Thyroid gland (tissue), 4 donors: Measurements from ENCODE around the gene PLTP. TPM values are rescaled to one million over a fixed set of nuclear protein-coding genes. Genes with fewer than 3 reads are reported as not detected.

Experiments used
- DNase-seq, 2 donors: peaks; one replicate each; pipeline ENCODE4 v3.0.0-alpha.2; 2019
- H3K27ac ChIP-seq, 3 donors: fragments of 200-600 bp; sonication (generic); 1 replicate in 2 of 3; 2 replicates in 1 of 3; pipeline ENCODE4 v1.5.1; 2016 to 2019; ENCODE audit warnings: mild to moderate bottlenecking in 1 of 3, moderate library complexity in 1 of 3
- H3K27me3 ChIP-seq: fragments of 200-600 bp; sonication (generic); one replicate; pipeline ENCODE4 v1.5.1; 2019
- H3K36me3 ChIP-seq, 2 donors: fragments of 200-600 bp; sonication (generic); one replicate each; pipeline ENCODE4 v1.5.1; 2016 to 2019
- H3K4me1 ChIP-seq, 2 donors: fragments of 200-600 bp; sonication (generic); one replicate each; pipeline ENCODE4 v1.5.1; 2017 to 2019
- H3K4me3 ChIP-seq, 3 donors: fragments of 200-600 bp; sonication (generic); replicated peaks in 1 of 3; 1 replicate in 2 of 3; 2 replicates in 1 of 3; pipeline ENCODE4 v1.5.1; 2016; ENCODE audit warnings: mild to moderate bottlenecking in 1 of 3
- H3K9me3 ChIP-seq: fragments of 200-600 bp; sonication (generic); one replicate; pipeline ENCODE4 v1.5.1; 2017
- POLR2A ChIP-seq, 2 donors: fragments of 450-650 bp; IDR thresholded peaks; one replicate each; pipeline ENCODE4 v1.6.1; 2017; ENCODE audit warnings: antibody characterized with exemption in 2 of 2, mild to moderate bottlenecking in 2 of 2, moderate library complexity in 1 of 2
- WGBS, 2 donors: methylation state at CpG; one replicate each; pipeline ENCODE4 v1.1.5; 2017; 5-methylcytosine and 5-hydroxymethylcytosine counted together
- intact Hi-C: fragments of 100-400 bp; cut with DNase I; formaldehyde crosslinking; loops from one replicate; pipeline ENCODE4 v1.15.1; 2023
- total RNA-seq, 4 donors: library from RNA; depleted of rRNA; stranded (reverse); fragments of >200 nt; gene quantifications; one replicate each; pipeline ENCODE4 v1.2.3, GENCODE V29; 2016
- TF ChIP-seq, protein P1 (sequence below), 6 experiments: fragments of 200-600 bp in 3 of 6; fragments of 450-650 bp in 3 of 6; sonication (generic) in 3 of 6; IDR thresholded peaks; one replicate each; pipeline ENCODE4 v1.5.1; 2016 to 2019; ENCODE audit warnings: antibody characterized with exemption in 6 of 6, mild to moderate bottlenecking in 2 of 6, inconsistent platforms in 1 of 6, moderate library complexity in 1 of 6

The PLTP gene
- total RNA-seq, 4 donors from 2014 or later, result 22.7 to 260 (median 70.1) TPM

DNA sequence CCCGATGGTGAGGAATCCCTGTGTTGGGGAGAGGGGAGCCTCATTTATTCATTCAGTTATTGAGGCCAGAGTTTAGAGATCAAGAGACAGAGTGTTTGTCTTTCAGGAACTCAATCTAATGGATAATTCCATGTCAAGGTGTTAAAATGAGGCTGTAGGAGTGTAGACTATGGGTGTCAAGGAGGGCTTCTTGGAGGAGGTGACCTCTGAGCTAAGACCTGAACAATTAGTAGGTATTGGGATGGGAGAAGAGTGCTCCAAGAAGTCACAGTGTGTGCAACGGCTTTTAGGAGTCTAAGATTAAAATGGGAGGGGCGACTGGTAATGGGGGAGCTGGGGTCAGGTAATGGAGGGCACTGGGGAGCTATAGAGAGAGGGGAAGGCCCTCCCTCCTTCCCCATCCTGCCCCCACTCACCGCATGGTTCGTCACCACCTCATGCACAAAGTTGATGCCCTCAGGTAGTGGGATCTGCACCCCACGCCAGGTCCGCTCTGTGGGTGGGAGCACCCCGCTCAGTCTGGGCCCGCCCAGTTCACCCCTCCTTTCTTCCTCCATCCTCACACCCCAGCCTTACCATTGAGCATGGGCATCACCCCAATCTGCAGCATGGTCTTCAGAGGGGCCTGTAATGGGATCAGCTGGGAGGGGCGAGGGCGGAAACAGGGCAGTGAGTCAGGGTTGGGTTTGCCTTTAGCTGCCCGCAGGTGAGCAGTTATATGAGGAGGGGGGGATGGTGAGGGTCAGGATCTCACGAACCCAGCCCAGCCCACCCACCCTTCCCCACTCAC lies 12.7 kb downstream of the PLTP start:
- DNase-seq, result no peak
- TF ChIP-seq, protein P1, sequence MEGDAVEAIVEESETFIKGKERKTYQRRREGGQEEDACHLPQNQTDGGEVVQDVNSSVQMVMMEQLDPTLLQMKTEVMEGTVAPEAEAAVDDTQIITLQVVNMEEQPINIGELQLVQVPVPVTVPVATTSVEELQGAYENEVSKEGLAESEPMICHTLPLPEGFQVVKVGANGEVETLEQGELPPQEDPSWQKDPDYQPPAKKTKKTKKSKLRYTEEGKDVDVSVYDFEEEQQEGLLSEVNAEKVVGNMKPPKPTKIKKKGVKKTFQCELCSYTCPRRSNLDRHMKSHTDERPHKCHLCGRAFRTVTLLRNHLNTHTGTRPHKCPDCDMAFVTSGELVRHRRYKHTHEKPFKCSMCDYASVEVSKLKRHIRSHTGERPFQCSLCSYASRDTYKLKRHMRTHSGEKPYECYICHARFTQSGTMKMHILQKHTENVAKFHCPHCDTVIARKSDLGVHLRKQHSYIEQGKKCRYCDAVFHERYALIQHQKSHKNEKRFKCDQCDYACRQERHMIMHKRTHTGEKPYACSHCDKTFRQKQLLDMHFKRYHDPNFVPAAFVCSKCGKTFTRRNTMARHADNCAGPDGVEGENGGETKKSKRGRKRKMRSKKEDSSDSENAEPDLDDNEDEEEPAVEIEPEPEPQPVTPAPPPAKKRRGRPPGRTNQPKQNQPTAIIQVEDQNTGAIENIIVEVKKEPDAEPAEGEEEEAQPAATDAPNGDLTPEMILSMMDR (IDR thresholded peaks at IDR 0.05), result no peak
- TF ChIP-seq POLR2A (IDR thresholded peaks at IDR 0.05), result no peak
- Histone ChIP-seq H3K4me1 (no peaks in the 10 kb centered on the region), H3K4me3 (no peak overlapping the region), H3K27ac (no peak overlapping the region), H3K36me3 (peaks cover 6 to 8% of the 10 kb centered on the region in 2 donors), H3K27me3 (no peaks in the 10 kb centered on the region), H3K9me3 (no peaks in the 10 kb centered on the region)
- intact Hi-C loops, result no loop called here
- WGBS, 2 donors, result 88 to 90% methylated on average over 13 of the region's 13 CpGs

DNA sequence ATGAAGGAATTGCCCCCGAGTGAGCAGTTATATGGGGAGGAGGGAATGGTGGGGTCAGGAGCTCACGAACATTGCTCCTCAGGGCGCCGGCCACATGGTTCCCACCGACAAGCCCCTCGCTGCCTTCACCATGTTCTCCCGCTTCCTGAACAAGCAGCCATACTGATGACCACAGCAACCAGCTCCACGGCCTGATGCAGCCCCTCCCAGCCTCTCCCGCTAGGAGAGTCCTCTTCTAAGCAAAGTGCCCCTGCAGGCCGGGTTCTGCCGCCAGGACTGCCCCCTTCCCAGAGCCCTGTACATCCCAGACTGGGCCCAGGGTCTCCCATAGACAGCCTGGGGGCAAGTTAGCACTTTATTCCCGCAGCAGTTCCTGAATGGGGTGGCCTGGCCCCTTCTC lies 13.7 kb downstream of the PLTP start:
- no peak for DNase-seq
- TF ChIP-seq, protein P1 (IDR thresholded peaks at IDR 0.05), result no peak
- TF ChIP-seq POLR2A (IDR thresholded peaks at IDR 0.05), result no peak
- Histone ChIP-seq H3K36me3 (peaks cover 6 to 9% of the 10 kb centered on the region in 2 donors), H3K4me3 (no peak overlapping the region), H3K27ac (no peak overlapping the region), H3K9me3 (no peaks in the 10 kb centered on the region), H3K4me1 (no peaks in the 10 kb centered on the region), H3K27me3 (no peaks in the 10 kb centered on the region)
- intact Hi-C loops, result no loop called here
- WGBS, 2 donors, result 85% methylated on average over 9 to 12 of the region's 12 CpGs

DNA sequence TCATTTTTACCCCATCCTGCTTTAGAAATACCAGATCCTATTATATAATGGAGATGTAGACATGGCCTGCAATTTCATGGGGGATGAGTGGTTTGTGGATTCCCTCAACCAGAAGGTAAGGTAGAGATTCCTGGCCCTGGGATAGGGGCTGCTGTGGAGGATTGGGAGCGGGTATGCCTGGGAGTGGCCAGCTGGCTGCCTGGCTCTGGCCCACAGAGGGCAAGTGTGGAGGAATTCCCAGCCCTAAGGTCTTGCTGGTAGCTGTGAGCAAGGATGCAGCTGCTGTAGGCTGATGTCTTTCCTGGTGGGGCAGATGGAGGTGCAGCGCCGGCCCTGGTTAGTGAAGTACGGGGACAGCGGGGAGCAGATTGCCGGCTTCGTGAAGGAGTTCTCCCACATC lies 14.3 kb downstream of the PLTP start:
- H3K4me3 ChIP-seq, result no peak overlapping the region
- no peak overlapping the region for H3K27ac ChIP-seq
- no peaks in the 10 kb centered on the region for H3K4me1 ChIP-seq
- 94 to 100% methylated on average over 5 to 7 of the region's 7 CpGs for WGBS, 2 donors
- no peaks in the 10 kb centered on the region for H3K27me3 ChIP-seq
- TF ChIP-seq, protein P1 (IDR thresholded peaks at IDR 0.05), result no peak
- TF ChIP-seq POLR2A (IDR thresholded peaks at IDR 0.05), result no peak
- DNase-seq, result no peak
- intact Hi-C loops, result no loop called here
- peaks cover 6 to 9% of the 10 kb centered on the region in 2 donors for H3K36me3 ChIP-seq
- H3K9me3 ChIP-seq, result no peaks in the 10 kb centered on the region

DNA sequence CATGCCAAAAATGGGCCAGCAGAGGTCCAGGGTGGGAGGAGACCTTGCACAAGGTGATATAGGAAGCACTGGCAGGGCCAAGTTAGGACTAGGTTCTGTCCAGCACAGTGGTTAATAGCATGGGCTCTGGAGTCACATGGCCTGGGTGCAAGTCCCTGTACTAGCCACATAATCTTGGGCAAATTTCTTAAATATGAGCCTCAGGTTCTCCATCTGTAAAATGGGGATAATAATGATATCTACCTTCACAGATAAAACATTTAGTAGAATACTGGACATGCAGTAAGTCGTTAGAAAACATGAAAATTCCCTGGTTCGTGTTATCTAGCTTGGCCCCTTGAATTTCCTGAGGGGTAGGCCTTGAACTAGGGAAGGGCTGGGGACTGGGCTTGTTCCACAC lies 14.7 kb downstream of the PLTP start:
- Histone ChIP-seq H3K4me3 (no peak overlapping the region), H3K36me3 (peaks cover 6 to 9% of the 10 kb centered on the region in 2 donors), H3K4me1 (peaks cover 1 to 2% of the 10 kb centered on the region in 2 donors), H3K27me3 (no peaks in the 10 kb centered on the region), H3K27ac (no peak overlapping the region), H3K9me3 (no peaks in the 10 kb centered on the region)
- no peak for DNase-seq
- WGBS, 2 donors, result 90 to 95% methylated on average over 2 of the region's 2 CpGs
- TF ChIP-seq, protein P1 (IDR thresholded peaks at IDR 0.05), result no peak
- no peak for TF ChIP-seq POLR2A (IDR thresholded peaks at IDR 0.05)
- intact Hi-C loops, result no loop called here

DNA sequence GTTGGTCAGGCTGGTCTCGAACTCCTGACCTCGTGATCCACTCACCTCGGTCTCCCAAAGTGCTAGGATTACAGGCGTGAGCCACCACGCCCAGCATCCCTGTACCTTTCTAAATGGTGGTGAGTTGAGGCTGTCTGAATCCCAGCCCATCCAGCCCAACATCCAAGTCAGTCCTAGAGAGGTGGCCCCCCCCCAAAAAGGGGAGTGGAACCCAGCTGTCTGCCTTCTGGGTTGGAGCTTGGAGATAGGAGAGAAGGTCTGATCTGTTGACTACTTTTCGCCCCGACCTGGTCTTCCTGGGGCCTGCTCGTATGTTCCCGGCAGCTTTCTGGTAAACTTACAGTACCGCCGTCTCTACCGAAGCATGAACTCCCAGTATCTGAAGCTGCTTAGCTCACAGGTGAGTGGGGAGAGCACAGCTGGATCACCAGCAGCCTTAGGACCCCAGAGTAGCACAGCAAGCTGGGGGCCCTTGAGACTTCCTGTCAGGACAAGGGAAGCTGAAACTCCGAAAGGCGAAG lies 15.3 kb downstream of the PLTP start:
- intact Hi-C loops, result no loop called here
- TF ChIP-seq, protein P1 (IDR thresholded peaks at IDR 0.05), result no peak
- H3K4me1 ChIP-seq, result peaks cover 7 to 8% of the 10 kb centered on the region in 2 donors
- no peak overlapping the region for H3K4me3 ChIP-seq
- H3K36me3 ChIP-seq, result peaks cover 6 to 9% of the 10 kb centered on the region in 2 donors
- WGBS, 2 donors, result 95 to 97% methylated on average over 12 to 14 of the region's 14 CpGs
- DNase-seq, result no peak
- no peaks in the 10 kb centered on the region for H3K9me3 ChIP-seq
- no peak overlapping the region for H3K27ac ChIP-seq
- H3K27me3 ChIP-seq, result no peaks in the 10 kb centered on the region
